22Rv1 (cell line): Measurements from ENCODE around the gene RFTN1.

Source experiments
- CTCF ChIP-seq: fragments of 450-650 bp; IDR thresholded peaks from 2 replicates; pipeline ENCODE4 v1.5.1; 2017; ENCODE audit warnings: mild to moderate bottlenecking
- ZFX ChIP-seq: fragments of 450-650 bp; IDR thresholded peaks from 2 replicates; pipeline ENCODE4 v1.6.1; 2017; ENCODE audit warnings: antibody characterized with exemption, borderline replicate concordance

GRCh38 chr3:16460886-16461285 lies 52.6 kb downstream of the RFTN1 start:
- TF ChIP-seq CTCF (no peak), ZFX (no peak)
